ENCODE data around the gene SELENOO.
"Not testable (repeated sequence)": the region's sequence is repeated elsewhere in the genome, so short reads cannot be mapped to it uniquely, and the experiment has no call there.

The SELENOO gene

GRCh38 chr22:50201191-50202129 lies 649 bp downstream of the SELENOO start:
- no peak for DNase-seq

DNA sequence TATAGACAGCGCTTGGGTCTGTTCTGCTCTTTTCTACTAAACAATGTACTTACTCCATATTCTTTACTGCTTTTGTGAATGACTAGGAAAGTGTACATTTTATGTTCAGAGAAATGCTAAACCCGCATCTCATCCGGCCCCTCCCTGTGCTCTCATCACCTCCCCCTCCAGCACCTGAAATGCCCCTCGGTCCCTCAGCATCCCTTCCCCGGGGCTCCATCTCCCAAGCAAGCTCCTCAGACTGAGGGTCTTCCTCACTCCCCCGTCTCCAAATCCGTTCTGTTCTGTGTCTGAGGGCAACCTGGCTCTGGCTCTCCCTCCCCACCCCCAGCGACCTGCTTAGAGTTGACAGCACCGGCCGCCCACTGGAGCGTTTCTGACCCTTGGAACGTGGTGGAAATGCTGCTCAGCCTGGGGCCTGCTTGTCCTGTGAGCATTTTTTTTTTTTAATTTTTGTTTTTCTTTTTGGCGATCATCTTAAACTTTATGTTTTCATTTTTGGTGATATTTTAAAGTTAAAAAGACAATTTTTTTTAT lies 1.4 kb downstream of the SELENOO start:
- no peak for DNase-seq

DNA sequence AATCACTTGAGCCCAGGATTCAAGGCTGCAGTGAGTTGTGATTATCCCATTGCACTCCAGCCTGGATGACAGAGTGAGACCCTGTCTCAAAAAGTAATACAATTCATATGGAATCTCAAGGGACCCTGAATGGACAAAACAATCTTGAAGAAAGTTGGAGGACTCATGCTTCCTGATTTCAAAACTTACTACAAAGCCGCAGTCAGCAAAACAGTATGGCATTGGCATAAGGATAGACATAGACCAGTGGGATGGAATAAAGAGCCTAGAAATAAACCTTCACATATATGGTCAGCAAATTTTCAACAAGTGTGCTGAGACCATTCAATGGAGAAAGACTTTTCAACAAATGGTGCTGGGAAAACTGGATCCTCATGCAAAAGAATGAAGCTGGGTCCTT lies 2.5 kb downstream of the SELENOO start:
- no peak for DNase-seq

DNA sequence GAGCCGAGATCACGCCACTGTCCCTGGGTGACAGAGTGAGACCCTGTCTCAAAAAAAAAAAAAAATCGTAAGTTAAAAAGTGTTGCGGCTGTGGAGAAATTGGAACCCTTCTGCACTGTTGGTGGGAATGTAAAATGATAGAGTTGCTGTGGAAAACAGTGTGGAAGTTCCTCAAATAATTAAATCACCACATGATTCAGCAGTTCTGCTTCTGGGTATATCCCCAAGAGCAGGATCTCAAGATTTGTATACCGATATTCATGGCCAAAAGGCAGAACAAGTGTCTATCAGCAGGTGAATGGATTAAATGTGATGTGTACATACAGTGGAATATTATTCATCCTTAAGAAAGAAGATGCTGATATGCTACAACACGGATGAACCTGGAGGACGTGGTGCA lies 3.8 kb downstream of the SELENOO start:
- DNase-seq, result no peak

GRCh38 chr22:50204998-50205397 lies 4.2 kb downstream of the SELENOO start:
- not testable (repeated sequence) for DNase-seq

DNA sequence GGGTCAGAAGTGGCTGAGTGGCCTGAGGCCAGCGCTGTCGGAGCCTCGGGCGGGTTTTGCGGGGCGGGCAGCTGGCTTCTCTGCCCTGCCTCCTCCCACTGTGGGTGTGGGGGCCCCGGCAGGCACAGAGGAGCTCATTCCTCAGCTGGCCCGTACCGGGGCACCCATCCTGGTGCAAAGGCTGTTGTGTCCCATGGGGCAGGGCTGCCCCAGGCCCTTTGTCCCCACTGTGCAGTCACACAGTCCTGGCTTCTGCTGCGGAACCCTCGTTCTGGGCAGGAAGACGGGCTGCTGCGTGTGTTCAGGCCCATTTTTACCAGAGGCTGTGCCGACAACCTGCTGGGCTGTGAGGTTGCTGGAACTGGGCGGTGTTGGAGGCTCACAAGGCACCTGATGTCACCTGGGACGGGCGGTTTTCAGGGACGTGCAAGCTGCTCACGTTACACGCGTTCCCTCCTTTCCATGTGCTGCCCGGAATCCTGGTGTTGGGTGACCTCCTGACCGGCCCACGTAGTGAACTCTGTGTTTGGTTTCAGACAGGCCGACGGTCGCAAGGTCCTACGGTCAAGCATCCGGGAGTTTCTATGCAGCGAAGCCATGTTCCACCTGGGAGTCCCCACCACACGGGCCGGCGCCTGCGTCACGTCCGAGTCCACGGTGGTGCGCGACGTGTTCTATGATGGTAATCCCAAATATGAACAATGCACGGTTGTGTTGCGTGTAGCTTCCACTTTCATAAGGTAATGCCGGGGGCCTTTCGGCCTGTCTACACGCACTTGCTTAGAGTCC lies 5.2 kb downstream of the SELENOO start:
- DNase-seq, result no peak

DNA sequence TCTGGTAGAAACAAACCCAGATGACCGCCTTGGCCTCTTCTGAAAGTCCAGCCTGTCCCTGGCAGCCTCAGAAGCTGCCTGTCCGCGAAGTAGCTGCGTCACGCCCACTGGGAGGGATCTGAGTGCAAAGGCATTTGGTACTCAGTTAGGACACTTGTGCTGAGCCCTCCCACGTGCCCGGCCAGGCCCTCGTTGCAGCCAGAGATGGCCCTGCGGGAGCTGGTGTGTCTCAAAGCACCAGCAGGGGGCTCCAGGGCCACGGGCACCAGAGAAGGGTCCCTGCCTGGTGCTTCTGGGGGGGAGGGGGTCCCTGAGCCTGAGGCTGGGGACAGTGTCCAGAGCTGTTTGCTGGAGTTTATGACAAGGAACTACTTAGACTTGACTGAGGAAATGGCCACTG lies 5.8 kb downstream of the SELENOO start:
- no peak for DNase-seq

DNA sequence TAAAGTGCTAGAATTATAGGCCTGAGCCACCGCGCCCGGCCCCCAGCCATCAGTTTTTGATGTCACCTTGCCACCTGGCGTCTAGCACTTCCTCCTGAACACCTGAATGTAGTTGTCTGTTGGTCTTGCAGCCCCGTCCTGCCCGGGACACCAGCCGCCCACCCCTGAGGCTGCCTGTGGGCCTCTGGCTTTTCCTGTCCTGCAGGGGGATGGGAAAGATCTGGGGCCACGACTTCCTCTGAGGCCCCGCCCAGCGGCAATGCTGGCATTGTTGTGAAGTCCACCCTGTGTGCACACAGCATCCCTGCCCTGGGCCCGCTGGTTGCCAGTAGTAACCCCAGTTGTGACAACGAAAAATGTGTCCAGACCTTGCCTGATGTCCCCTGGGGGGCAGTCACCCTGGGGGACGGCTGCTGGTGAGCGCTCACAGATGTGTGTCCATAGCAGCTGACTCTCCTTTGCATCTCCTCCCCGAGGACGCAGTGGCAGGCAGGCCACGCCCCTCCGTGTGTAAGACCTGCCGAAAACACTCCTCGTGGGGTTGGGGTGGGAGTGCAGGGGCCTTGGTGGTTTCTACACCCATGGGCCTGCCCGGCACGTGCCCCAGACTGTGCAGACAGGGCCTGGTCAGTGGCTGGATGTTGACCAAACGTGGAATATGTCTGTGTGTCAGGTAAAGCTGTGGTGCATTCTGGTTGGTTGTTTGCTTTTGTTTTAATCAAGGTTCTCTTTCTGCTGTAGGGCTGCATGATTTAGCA lies 6.8 kb downstream of the SELENOO start:
- DNase-seq, result no peak

- no peak for DNase-seq
Measured at GRCh38 chr22:50208430-50208938, 7.7 kb downstream of the SELENOO start.

GRCh38 chr22:50208939-50209892 lies 8.4 kb downstream of the SELENOO start:
- no peak for DNase-seq

GRCh38 chr22:50209893-50210292 lies 9.1 kb downstream of the SELENOO start:
- peak; percentile 74 for DNase-seq

- DNase-seq, result no peak
Measured at GRCh38 chr22:50210378-50211139, 9.7 kb downstream of the SELENOO start.

DNA sequence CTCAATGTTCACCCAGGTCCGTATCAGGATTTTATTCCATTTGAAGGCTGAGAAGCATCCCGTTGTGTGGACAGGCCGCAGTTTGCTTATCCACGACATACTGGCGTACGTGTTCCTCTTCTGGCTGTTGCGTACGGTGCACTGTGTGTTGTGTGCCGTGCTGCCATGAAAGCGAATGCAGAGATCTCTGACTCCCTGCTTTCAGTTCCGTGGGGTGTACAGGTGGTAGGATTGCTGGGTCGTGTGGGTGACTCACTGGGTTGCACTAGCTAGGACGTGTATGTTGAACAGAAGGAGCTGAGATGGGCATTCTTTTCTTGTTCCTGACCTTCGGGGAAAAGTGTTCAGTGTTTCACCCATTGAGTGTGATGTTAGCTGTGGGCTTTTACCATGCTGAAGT lies 10.3 kb downstream of the SELENOO start:
- no peak for DNase-seq

DNA sequence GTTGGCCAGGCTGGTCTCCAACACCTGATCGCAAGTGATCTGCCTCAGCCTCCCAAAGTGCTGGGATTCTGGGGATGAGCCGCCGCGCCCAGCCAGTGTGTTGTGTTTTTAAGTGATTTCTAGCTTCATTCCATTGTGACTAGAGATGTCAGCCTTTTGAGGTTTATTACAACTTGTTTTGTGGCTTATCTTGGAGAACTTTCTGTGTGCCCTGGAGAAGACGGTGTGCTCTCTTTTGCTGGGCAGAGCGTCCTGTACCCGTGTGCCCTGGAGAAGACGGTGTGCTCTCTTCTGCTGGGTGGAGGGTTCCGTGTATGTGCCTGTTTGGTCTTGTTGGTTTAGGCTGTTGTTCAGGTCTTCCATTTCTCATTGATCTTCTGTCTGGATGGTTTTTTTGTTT lies 12.5 kb downstream of the SELENOO start:
- no peak for DNase-seq

- DNase-seq, result no peak
Measured at GRCh38 chr22:50215297-50216054, 14.7 kb downstream of the SELENOO start.

- DNase-seq, result no peak
Measured at GRCh38 chr22:50216055-50216683, 15.4 kb downstream of the SELENOO start.

DNA sequence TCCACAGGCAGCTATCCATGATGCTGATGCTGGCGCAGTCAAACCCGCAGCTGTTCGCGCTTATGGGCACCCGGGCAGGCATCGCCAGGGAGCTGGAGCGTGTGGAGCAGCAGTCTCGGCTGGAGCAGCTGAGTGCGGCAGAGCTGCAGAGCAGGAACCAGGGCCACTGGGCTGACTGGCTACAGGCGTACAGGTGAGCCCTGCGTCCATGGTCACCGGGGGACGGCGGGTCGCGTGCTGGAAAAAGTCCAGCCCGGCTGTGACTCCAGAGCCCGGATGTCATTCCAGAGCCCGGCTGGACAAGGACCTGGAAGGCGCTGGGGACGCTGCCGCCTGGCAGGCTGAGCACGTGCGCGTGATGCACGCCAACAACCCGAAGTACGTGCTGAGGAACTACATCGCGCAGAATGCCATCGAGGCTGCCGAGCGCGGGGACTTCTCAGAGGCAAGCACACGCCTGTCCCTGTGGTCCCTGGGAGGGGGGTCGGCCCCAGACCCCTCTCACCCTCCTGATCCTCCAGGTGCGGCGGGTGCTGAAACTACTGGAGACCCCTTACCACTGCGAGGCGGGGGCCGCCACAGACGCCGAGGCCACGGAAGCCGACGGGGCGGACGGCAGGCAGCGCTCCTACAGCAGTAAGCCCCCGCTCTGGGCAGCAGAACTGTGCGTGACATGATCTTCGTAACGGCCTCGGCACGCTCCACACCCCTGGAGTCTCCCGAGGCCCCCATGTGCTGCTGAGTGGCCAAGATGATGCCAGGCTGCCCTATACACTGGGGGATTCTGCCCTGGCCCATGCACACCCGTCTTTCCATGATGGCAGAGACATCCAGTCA lies 16.1 kb downstream of the SELENOO start:
- DNase-seq, result no peak

DNA sequence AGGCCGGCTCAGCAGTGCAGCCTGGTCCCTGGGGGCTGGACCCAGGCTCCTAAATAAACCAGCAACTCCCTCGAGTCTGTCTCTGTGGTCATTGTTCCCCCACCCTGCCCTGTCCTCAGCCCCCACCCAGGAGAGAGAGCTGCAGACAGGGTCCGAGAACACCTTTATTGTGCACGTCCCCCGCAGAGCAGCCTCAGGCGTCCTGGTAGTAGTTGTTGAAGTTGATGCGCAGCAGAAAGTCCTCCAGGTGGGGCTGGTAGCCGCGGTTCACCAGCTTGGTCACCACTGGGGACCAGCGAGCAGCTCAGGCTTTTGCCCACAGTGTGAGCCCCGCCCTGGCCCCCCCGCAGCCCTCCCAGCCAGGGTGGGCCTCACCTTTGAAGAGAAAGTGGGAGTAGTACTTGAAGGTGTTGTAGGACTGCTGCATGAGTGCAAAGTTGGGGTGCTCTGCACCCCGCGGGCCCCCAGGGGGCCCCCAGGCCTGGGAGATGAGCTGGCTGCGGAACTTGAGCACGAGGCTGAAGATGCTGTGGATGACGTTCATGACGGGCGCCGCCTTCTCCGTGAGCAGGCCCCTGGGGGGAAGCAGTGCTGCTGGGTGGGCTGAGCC lies 16.8 kb downstream of the SELENOO start:
- DNase-seq, result no peak

All from activated T-cell treated with anti-CD3 and anti-CD28 coated beads, Interleukin-2, amount 50 U/mL, for 1 hour (primary cell).